ENCODE measurements around the gene RIC8B. TPM values are rescaled to one million over a fixed set of nuclear protein-coding genes. Genes with fewer than 3 reads are reported as not detected.

RIC8B gene
- total RNA-seq, 1 experiment from 2014 or later = 29.0 TPM

GRCh38 chr12:106774808-106775524 lies 484 bp downstream of the RIC8B start:
- Mint-ChIP-seq H3K9me3 (no peaks in the 10 kb centered on the region), H3K27me3 (ENCODE audit: low read depth) (no peaks in the 10 kb centered on the region), H3K4me1 (peaks cover 27 to 49% of the 10 kb centered on the region in 2 experiments), H3K36me3 (ENCODE audit: insufficient read depth in 1 of 3, low read depth in 3 of 3) (peaks cover 0 to 8% (median 0%) of the 10 kb centered on the region in 3 experiments; a peak in 5 of 7 replicates), H3K27ac (peak overlapping the region; percentile 95 to 99 (median 99)), H3K4me3 (peak overlapping the region; percentile 90 to 98)
- Histone ChIP-seq H4K20me1 (ENCODE audit: control insufficient read depth, insufficient read depth, insufficient read length) (no peaks in the 10 kb centered on the region), H2AK5ac (ENCODE audit: insufficient read length, low read length) (no peak overlapping the region), H2BK120ac (ENCODE audit: low read depth, low read length, poor library complexity, severe bottlenecking) (no peak overlapping the region), H4K91ac (ENCODE audit: insufficient read length, low read depth, low read length) (no peak overlapping the region), H2BK12ac (ENCODE audit: insufficient read length, low read depth, low read length) (no peak overlapping the region), H4K5ac (ENCODE audit: insufficient read length, low read depth, low read length) (no peak overlapping the region), H2BK15ac (ENCODE audit: low read depth, low read length) (no peak overlapping the region), H3K18ac (ENCODE audit: insufficient read length, low read depth, low read length) (peak overlapping the region; percentile 13), H3K56ac (ENCODE audit: insufficient read length, low read depth, low read length) (no peak overlapping the region), H3K9ac (ENCODE audit: extremely low read depth, insufficient read length, low read length) (peak overlapping the region; percentile 67), H3K27me3 (ENCODE audit: insufficient read depth, low read length) (no peaks in the 10 kb centered on the region), H3K4me2 (ENCODE audit: insufficient read depth, insufficient read length, low read length) (peak overlapping the region; percentile 93), H3K4me1 (ENCODE audit: insufficient read depth, low read length) (peaks cover 5% of the 10 kb centered on the region; the same call in 1 of the 2 replicates), H3K4ac (ENCODE audit: low read depth, low read length) (no peak overlapping the region), H2BK5ac (ENCODE audit: insufficient read length, low read length) (no peak overlapping the region), H3K27ac (ENCODE audit: insufficient read length, low read depth, low read length) (no peak overlapping the region), H2BK20ac (ENCODE audit: low read depth, low read length, poor library complexity, severe bottlenecking) (no peak overlapping the region), H4K8ac (replicated peaks; ENCODE audit: insufficient read length, low read depth, low read length) (no peak overlapping the region), H3K79me2 (ENCODE audit: insufficient read depth, low read length) (peaks cover 24% of the 10 kb centered on the region), H2AFZ (ENCODE audit: low read length) (no peak overlapping the region), H3K14ac (ENCODE audit: insufficient read depth, low read length) (no peak overlapping the region), H3K23me2 (ENCODE audit: insufficient read length, low read depth, low read length, poor library complexity, severe bottlenecking) (peaks cover 6% of the 10 kb centered on the region), H3T11ph (ENCODE audit: low read length) (no peak overlapping the region), H3K79me1 (ENCODE audit: insufficient read depth, low read depth, low read length, poor library complexity, severe bottlenecking) (no peaks in the 10 kb centered on the region), H3K23ac (ENCODE audit: insufficient read length, low read depth, low read length) (no peak overlapping the region), H3K9me3 (ENCODE audit: control insufficient read depth, low read depth, low read length) (no peaks in the 10 kb centered on the region)
- DNase-seq = no peak
- no CpG with 5 or more reads among the region's 29 CpGs for WGBS (ENCODE audit: extremely low coverage, insufficient read length, low lambda C conversion rate)
- TF ChIP-seq CTCF (conservative IDR thresholded peaks at IDR 0.05) = no peak

Data from H9 (cell line).